B cell (primary cell): ENCODE results near the gene OOSP4A. TPM values are rescaled to one million over a fixed set of nuclear protein-coding genes. Genes with fewer than 3 reads are reported as not detected.

Source experiments
- ATAC-seq: fragments of 200-7000 bp; cut with Tn5 transposase; one replicate; pipeline ENCODE4 v1.10.0; 2021; ENCODE audit warnings: low read depth, mild to moderate bottlenecking, moderate number of reproducible peaks, moderate library complexity
- CTCF ChIA-PET: fragments of 350-600 bp; sonication (Branson Sonifier 250); formaldehyde crosslinking; loops from one replicate; lab custom pipeline; 2021; ENCODE audit warnings: antibody characterized with exemption, inconsistent platforms; lab: Charles Lee
- POLR2A ChIA-PET: fragments of 350-600 bp; sonication (Branson Sonifier 250); formaldehyde crosslinking; loops from one replicate; lab custom pipeline; 2021; ENCODE audit warnings: antibody characterized with exemption; lab: Charles Lee
- DNase-seq: peaks from one replicate; pipeline ENCODE4 v3.0.0; 2013
- H2AFZ ChIP-seq: 2 replicates; pipeline ENCODE4 v1.6.1; 2012; ENCODE audit warnings: mild to moderate bottlenecking, low read depth, low read length; ENCODE audit not compliant: insufficient read depth, poor library complexity, severe bottlenecking
- H3K27ac ChIP-seq, 2 donors: 1 replicate in 1 of 2; 2 replicates in 1 of 2; pipeline ENCODE4 v1.5.1; 2012 to 2013; ENCODE audit warnings: low read length in 2 of 2, mild to moderate bottlenecking in 2 of 2, moderate library complexity in 1 of 2
- H3K27me3 ChIP-seq, 4 experiments: fragments of 200-600 bp in 1 of 4; sonication (generic) in 1 of 4; replicated peaks in 1 of 4; 1 replicate in 2 of 4; 2 replicates in 2 of 4; pipeline versions ENCODE4 v1.6.1 to v1.7.0; 2013 to 2016; ENCODE audit warnings: low read length in 3 of 4, mild to moderate bottlenecking in 2 of 4, mixed read lengths in 1 of 4, moderate library complexity in 1 of 4; ENCODE audit not compliant: insufficient read depth in 4 of 4, control insufficient read depth in 3 of 4; ENCODE audit errors: control extremely low read depth in 1 of 4
- H3K36me3 ChIP-seq, 2 experiments: replicated peaks in 1 of 2; 1 replicate in 1 of 2; 2 replicates in 1 of 2; pipeline versions ENCODE4 v1.6.1 to v1.7.1; 2013; ENCODE audit warnings: low read length in 1 of 2; ENCODE audit not compliant: insufficient read depth in 2 of 2, control insufficient read depth in 1 of 2; ENCODE audit errors: control extremely low read depth in 1 of 2, extremely low read depth in 1 of 2
- H3K4me1 ChIP-seq, 2 donors: fragments of 200-600 bp in 1 of 2; sonication (generic) in 1 of 2; 1 replicate in 1 of 2; 2 replicates in 1 of 2; pipeline versions ENCODE4 v1.5.1 to v1.6.1; 2013 to 2017; ENCODE audit warnings: low read length in 2 of 2; ENCODE audit not compliant: control insufficient read depth in 2 of 2, insufficient read depth in 2 of 2
- H3K4me2 ChIP-seq: replicated peaks from 2 replicates; pipeline ENCODE3; 2012; ENCODE audit warnings: mild to moderate bottlenecking, low read depth, low read length; ENCODE audit not compliant: poor library complexity, severe bottlenecking
- H3K4me3 ChIP-seq, 5 experiments: fragments of 200-600 bp in 1 of 5; sonication (generic) in 1 of 5; 1 replicate in 3 of 5; 2 replicates in 2 of 5; pipeline versions ENCODE4 v1.5.1 to v1.7.0; 2011 to 2016; ENCODE audit warnings: low read length in 4 of 5, mild to moderate bottlenecking in 4 of 5, low read depth in 2 of 5, control low read depth in 1 of 5, moderate library complexity in 1 of 5; ENCODE audit not compliant: insufficient read depth in 1 of 5; ENCODE audit errors: control extremely low read depth in 1 of 5, extremely low read depth in 1 of 5
- H3K79me2 ChIP-seq: fragments of 200-600 bp; sonication (generic); one replicate; pipeline ENCODE4 v1.6.0; 2016; ENCODE audit warnings: low read length; ENCODE audit not compliant: control insufficient read depth, insufficient read depth
- H3K9ac ChIP-seq: fragments of 200-600 bp; sonication (generic); 2 replicates; pipeline ENCODE4 v1.6.1; 2017; ENCODE audit warnings: mild to moderate bottlenecking, low read length, moderate library complexity
- H3K9me3 ChIP-seq, 3 donors: one replicate each; pipeline versions ENCODE4 v1.6.1 to v1.7.1; 2013; ENCODE audit warnings: low read length in 2 of 3; ENCODE audit not compliant: control insufficient read depth in 2 of 3, insufficient read depth in 1 of 3; ENCODE audit errors: control extremely low read depth in 1 of 3
- H4K20me1 ChIP-seq: 2 replicates; pipeline ENCODE4 v1.6.0; 2012; ENCODE audit warnings: mild to moderate bottlenecking, low read length; ENCODE audit not compliant: insufficient read depth, control insufficient read depth, poor library complexity, severe bottlenecking
- H3K27ac Mint-ChIP-seq: one replicate; pipeline ENCODE4 v1.8.0; 2021; ENCODE audit warnings: mixed read lengths
- H3K27me3 Mint-ChIP-seq: one replicate; pipeline ENCODE4 v1.8.0; 2021; ENCODE audit warnings: mixed read lengths
- H3K4me1 Mint-ChIP-seq: one replicate; pipeline ENCODE4 v1.8.0; 2021; ENCODE audit warnings: mixed read lengths
- H3K4me3 Mint-ChIP-seq: one replicate; pipeline ENCODE4 v1.8.0; 2021; ENCODE audit warnings: mixed read lengths
- H3K9me3 Mint-ChIP-seq: one replicate; pipeline ENCODE4 v1.8.0; 2022; ENCODE audit warnings: mixed read lengths; ENCODE audit not compliant: insufficient read depth
- CTCF ChIP-seq: fragments of 200-600 bp; IDR thresholded peaks from one replicate; pipeline ENCODE4 v1.8.0; 2022; ENCODE audit warnings: antibody characterized with exemption, mild to moderate bottlenecking
- EZH2 ChIP-seq: IDR thresholded peaks from 2 replicates; pipeline ENCODE4 v1.6.1; 2012; ENCODE audit warnings: borderline replicate concordance, low read depth, mild to moderate bottlenecking, moderate library complexity, low read length; ENCODE audit not compliant: insufficient read depth, poor library complexity, severe bottlenecking
- WGBS: methylation state at CpG from one replicate; pipeline ENCODE4 v1.1.5; 2013; ENCODE audit warnings: missing lambda C conversion rate; ENCODE audit not compliant: insufficient coverage; 5-methylcytosine and 5-hydroxymethylcytosine counted together
- intact Hi-C: fragments of 100-400 bp; cut with micrococcal nuclease; formaldehyde crosslinking; loops from one replicate; pipeline ENCODE4 v1.10.0; 2022
- polyA plus RNA-seq: library from polyadenylated mRNA; depleted of rRNA; stranded (reverse); fragments of >200 nt; gene quantifications from 2 replicates; pipeline ENCODE4 v1.2.3, GENCODE V29; 2012
- total RNA-seq, 2 donors: library from RNA; stranded (reverse); fragments of 120-200 nt in 1 of 2; gene quantifications; 1 replicate in 1 of 2; 2 replicates in 1 of 2; pipeline versions ENCODE4 v1.2.3 to v1.2.4, GENCODE V29; 2013 to 2022

The OOSP4A gene
- total and polyA plus RNA-seq, 2 donors (not counting 1 experiment from before 2014, with no cell fraction given): not detected

GRCh38 chr11:59918987-59919589 is 44.7 kb upstream of the OOSP4A start:
- WGBS: no CpG with 5 or more reads among the region's 3 CpGs
- H3K9me3 Mint-ChIP-seq: peaks cover 19% of the 10 kb centered on the region
- H3K36me3 ChIP-seq: no peaks in the 10 kb centered on the region
- no peak overlapping the region for H3K27ac Mint-ChIP-seq
- no peak overlapping the region for H3K4me3 ChIP-seq
- DNase-seq: no peak
- H3K27ac ChIP-seq: no peak overlapping the region
- no peaks in the 10 kb centered on the region for H3K4me1 Mint-ChIP-seq
- no peaks in the 10 kb centered on the region for H4K20me1 ChIP-seq
- intact Hi-C loops: no loop called here
- H3K9ac ChIP-seq: no peak overlapping the region
- H3K4me1 ChIP-seq: no peaks in the 10 kb centered on the region
- no peak overlapping the region for H3K4me3 Mint-ChIP-seq
- no peak for TF ChIP-seq CTCF
- no peak for TF ChIP-seq EZH2
- ChIA-PET POLR2A (no interaction called here), CTCF (no interaction called here)
- H3K79me2 ChIP-seq: no peaks in the 10 kb centered on the region
- H3K4me2 ChIP-seq: no peak overlapping the region
- H2AFZ ChIP-seq: no peak overlapping the region
- H3K9me3 ChIP-seq: peaks cover 10 to 30% (median 20%) of the 10 kb centered on the region in 3 donors
- ATAC-seq: no peak
- H3K27me3 Mint-ChIP-seq: peaks cover 3% of the 10 kb centered on the region
- H3K27me3 ChIP-seq: no peaks in the 10 kb centered on the region

GRCh38 chr11:59923813-59924212 is 40.0 kb upstream of the OOSP4A start:
- TF ChIP-seq CTCF (no peak), EZH2 (no peak)
- Histone ChIP-seq H3K9ac (no peak overlapping the region), H3K4me3 (no peak overlapping the region), H3K27me3 (no peaks in the 10 kb centered on the region), H3K79me2 (no peaks in the 10 kb centered on the region), H3K27ac (no peak overlapping the region), H4K20me1 (no peaks in the 10 kb centered on the region), H3K36me3 (no peaks in the 10 kb centered on the region), H3K4me1 (no peaks in the 10 kb centered on the region), H2AFZ (no peak overlapping the region), H3K4me2 (no peak overlapping the region), H3K9me3 (peaks cover 8 to 44% (median 24%) of the 10 kb centered on the region in 3 donors)
- Mint-ChIP-seq H3K27ac (no peak overlapping the region), H3K4me1 (no peaks in the 10 kb centered on the region), H3K4me3 (no peak overlapping the region), H3K27me3 (peaks cover 4% of the 10 kb centered on the region), H3K9me3 (peaks cover 32% of the 10 kb centered on the region)
- POLR2A ChIA-PET: no interaction called here
- peak; percentile 15 for DNase-seq
- ATAC-seq: no peak
- WGBS: no CpG with 5 or more reads among the region's 6 CpGs
- CTCF ChIA-PET: no interaction called here
- intact Hi-C loops: no loop called here
